Left lung (tissue), 10 donors: Measurements from ENCODE around the gene BHMT. TPM values are rescaled to one million over a fixed set of nuclear protein-coding genes. Genes with fewer than 3 reads are reported as not detected.
"Not testable (repeated sequence)": the region's sequence is repeated elsewhere in the genome, so short reads cannot be mapped to it uniquely, and the experiment has no call there.

Source experiments
- ATAC-seq: fragments of 200-7000 bp; cut with Tn5 transposase; one replicate; pipeline ENCODE4 v1.9.1; 2020; ENCODE audit warnings: moderate library complexity
- DNase-seq, 4 donors: peaks; one replicate each; pipeline ENCODE4 v3.0.0-alpha.2; 2013 to 2020
- H3K27ac ChIP-seq, 2 donors: fragments of 200-600 bp; sonication (generic) in 1 of 2; one replicate each; pipeline versions ENCODE4 v1.5.0 to v1.8.0; 2020 to 2021
- H3K27me3 ChIP-seq, 2 donors: fragments of 200-600 bp; sonication (generic) in 1 of 2; one replicate each; pipeline versions ENCODE4 v1.5.0 to v1.8.0; 2020 to 2021
- H3K36me3 ChIP-seq, 2 donors: fragments of 200-600 bp; sonication (generic) in 1 of 2; one replicate each; pipeline versions ENCODE4 v1.5.0 to v1.8.0; 2020 to 2021
- H3K4me1 ChIP-seq, 2 donors: fragments of 200-600 bp; one replicate each; pipeline ENCODE4 v1.8.0; 2021
- H3K4me3 ChIP-seq, 2 donors: fragments of 200-600 bp; sonication (generic) in 1 of 2; one replicate each; pipeline versions ENCODE4 v1.5.0 to v1.8.0; 2020 to 2021; ENCODE audit warnings: mild to moderate bottlenecking in 1 of 2
- H3K9me3 ChIP-seq, 2 donors: fragments of 200-600 bp; sonication (generic) in 1 of 2; one replicate each; pipeline versions ENCODE4 v1.5.0 to v1.8.0; 2020 to 2021
- intact Hi-C, 2 donors: fragments of 100-400 bp; cut with DNase I; formaldehyde crosslinking; loops; one replicate each; pipeline versions ENCODE4 v1.11.2 to v1.14.2; 2022
- polyA plus RNA-seq, 6 donors: library from polyadenylated mRNA; unstranded; fragments of 120-200 nt; gene quantifications; one replicate each; pipeline ENCODE4 v1.2.1, GENCODE V29; 2013; ENCODE audit not compliant: insufficient read length in 6 of 6
- total RNA-seq, 2 donors: library from RNA; stranded (reverse); fragmentation: NEBNext Ultra II Directional; extraction: Animal tissue kit (Norgen Biotek cat#: 25700); gene quantifications; one replicate each; pipeline ENCODE4 v1.2.1, GENCODE V29; 2021
- TF ChIP-seq, protein P1 (sequence below), 2 donors: fragments of 200-600 bp; sonication (generic) in 1 of 2; IDR thresholded peaks; one replicate each; pipeline versions ENCODE4 v1.5.0 to v1.8.0; 2021; ENCODE audit warnings: antibody characterized with exemption in 2 of 2
- donor health status: DM: no; HTN: yes; CAD: no.
- donor health status: DM: no; HTN: no; CAD: no.

The BHMT gene
- total and polyA plus RNA-seq, 8 donors = 0.16 to 2.1 (median 0.90) TPM; not detected in 1

DNA sequence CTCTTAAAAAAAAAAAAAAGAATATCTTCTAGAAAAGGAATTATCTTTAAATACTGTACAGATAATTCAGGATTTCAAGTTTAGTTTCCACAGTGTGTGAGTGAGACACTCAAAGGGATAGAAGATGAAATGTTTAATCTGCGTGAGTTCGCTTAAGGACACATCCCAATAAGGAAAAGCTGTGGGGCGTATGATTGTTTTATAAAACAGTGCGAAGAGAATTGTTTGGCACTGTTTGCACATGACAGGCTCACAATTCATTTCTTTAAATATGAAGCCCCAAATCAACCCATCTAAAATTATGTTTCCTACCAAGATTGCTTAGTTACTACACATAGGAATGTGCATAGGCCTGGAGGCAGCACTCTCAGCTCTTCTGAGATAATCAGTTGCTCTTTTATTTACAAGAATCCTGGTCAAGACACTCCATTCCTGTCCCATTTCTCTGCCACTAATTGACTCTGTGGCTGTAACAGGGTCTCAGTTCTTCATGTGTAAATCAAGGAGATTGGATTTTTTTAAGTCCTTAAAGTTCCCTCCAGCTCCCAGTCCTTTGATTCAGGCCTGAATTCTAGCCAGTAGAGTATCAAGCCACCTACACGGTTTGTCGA is 60.1 kb downstream of the BHMT start:
- Histone ChIP-seq H3K36me3 (no peaks in the 10 kb centered on the region), H3K27ac (no peak overlapping the region), H3K9me3 (no peaks in the 10 kb centered on the region), H3K4me3 (no peak overlapping the region), H3K27me3 (no peaks in the 10 kb centered on the region), H3K4me1 (no peaks in the 10 kb centered on the region)
- no peak for ATAC-seq
- TF ChIP-seq, protein P1, sequence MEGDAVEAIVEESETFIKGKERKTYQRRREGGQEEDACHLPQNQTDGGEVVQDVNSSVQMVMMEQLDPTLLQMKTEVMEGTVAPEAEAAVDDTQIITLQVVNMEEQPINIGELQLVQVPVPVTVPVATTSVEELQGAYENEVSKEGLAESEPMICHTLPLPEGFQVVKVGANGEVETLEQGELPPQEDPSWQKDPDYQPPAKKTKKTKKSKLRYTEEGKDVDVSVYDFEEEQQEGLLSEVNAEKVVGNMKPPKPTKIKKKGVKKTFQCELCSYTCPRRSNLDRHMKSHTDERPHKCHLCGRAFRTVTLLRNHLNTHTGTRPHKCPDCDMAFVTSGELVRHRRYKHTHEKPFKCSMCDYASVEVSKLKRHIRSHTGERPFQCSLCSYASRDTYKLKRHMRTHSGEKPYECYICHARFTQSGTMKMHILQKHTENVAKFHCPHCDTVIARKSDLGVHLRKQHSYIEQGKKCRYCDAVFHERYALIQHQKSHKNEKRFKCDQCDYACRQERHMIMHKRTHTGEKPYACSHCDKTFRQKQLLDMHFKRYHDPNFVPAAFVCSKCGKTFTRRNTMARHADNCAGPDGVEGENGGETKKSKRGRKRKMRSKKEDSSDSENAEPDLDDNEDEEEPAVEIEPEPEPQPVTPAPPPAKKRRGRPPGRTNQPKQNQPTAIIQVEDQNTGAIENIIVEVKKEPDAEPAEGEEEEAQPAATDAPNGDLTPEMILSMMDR (IDR thresholded peaks at IDR 0.05) = no peak
- DNase-seq = no peak
- intact Hi-C loops = no loop called here

DNA sequence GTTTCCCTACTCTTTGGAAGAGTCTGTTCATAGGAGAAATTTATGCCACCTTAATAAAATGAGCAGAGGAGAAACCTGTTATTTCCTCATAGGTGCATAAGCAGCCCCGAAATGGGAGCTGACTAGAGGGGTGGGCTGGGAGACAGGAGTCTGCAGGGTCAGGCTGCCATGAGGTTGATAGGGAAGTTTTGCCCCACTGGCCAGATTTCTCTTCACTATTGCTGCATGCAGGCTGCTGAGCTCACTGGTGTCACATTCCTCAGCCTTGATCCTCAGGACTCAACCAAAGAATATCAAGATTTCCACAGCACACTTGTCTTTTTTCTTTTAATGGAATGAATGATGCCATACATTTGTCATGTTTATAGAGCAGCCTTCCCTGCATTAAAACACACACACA is 60.7 kb downstream of the BHMT start:
- no peaks in the 10 kb centered on the region for H3K36me3 ChIP-seq
- H3K27me3 ChIP-seq = no peaks in the 10 kb centered on the region
- H3K27ac ChIP-seq = no peak overlapping the region
- DNase-seq (no peak), ATAC-seq (no peak)
- no peaks in the 10 kb centered on the region for H3K4me1 ChIP-seq
- intact Hi-C loops = no loop called here
- H3K9me3 ChIP-seq = no peaks in the 10 kb centered on the region
- no peak overlapping the region for H3K4me3 ChIP-seq
- TF ChIP-seq, protein P1 (IDR thresholded peaks at IDR 0.05) = no peak

- TF ChIP-seq, protein P1 (IDR thresholded peaks at IDR 0.05) = no peak
- ATAC-seq (peak; percentile 90), DNase-seq (peak in 1 of 4 donors; percentile 55)
These were observed 62.0 kb downstream of the BHMT start for GRCh38 chr5:79173626-79174025.

DNA sequence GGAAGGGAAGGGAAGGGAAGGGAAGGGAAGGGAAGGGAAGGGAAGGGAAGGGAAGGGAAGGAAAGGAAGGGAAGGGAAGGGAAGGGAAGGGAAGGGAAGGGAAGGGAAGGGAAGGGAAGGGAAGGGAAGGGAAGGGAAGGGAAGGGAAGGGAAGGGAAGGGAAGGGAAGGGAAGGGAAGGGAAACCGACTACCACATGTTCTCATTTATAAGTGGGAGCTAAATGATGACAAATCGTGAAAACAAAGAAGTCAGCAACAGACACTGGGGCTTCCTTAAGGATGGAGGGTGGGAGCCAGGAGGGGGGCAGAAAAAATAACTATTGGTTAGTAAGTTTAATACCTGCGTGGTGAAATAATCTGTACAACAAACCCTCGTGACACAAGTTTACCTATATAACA is 68.8 kb downstream of the BHMT start:
- H3K9me3 ChIP-seq, ATAC-seq, H3K4me1 ChIP-seq, H3K36me3 ChIP-seq, H3K4me3 ChIP-seq, H3K27ac ChIP-seq, intact Hi-C loops, H3K27me3 ChIP-seq, DNase-seq: not testable (repeated sequence)

More at GRCh38 chr5:79173626-79174025, 62.0 kb downstream of the BHMT start:
- Histone ChIP-seq H3K36me3 (no peaks in the 10 kb centered on the region), H3K4me1 (no peaks in the 10 kb centered on the region), H3K9me3 (no peaks in the 10 kb centered on the region), H3K4me3 (no peak overlapping the region), H3K27ac (no peak overlapping the region), H3K27me3 (no peaks in the 10 kb centered on the region)
- intact Hi-C loops = no loop called here

GRCh38 chr5:79181419-79182022 is 69.9 kb downstream of the BHMT start:
- Histone ChIP-seq H3K9me3 (no peaks in the 10 kb centered on the region), H3K27ac (no peak overlapping the region), H3K27me3 (no peaks in the 10 kb centered on the region), H3K36me3 (no peaks in the 10 kb centered on the region), H3K4me1 (no peaks in the 10 kb centered on the region), H3K4me3 (no peak overlapping the region)
- DNase-seq (peak in 1 of 4 donors; percentile 47), ATAC-seq (peak; percentile 46)
- TF ChIP-seq, protein P1 (IDR thresholded peaks at IDR 0.05) = no peak
- intact Hi-C loops = no loop called here

Other genes starting within 250 kb of the BHMT start
- gene ARSB, start 126.5 kb upstream of the BHMT start, total RNA-seq = 10 to 100 TPM; 20.2 to 26.0 TPM
- 10 to 100 TPM; 13.2 to 20.2 (median 16.3) TPM for gene ARSB, start 126.5 kb upstream of the BHMT start, polyA plus RNA-seq
- gene DMGDH, start 42.1 kb upstream of the BHMT start, total RNA-seq = 1 to 10 TPM in 1 of 2 donors, under 1 TPM in 1; 0.90 to 1.3 TPM
- gene DMGDH, start 42.1 kb upstream of the BHMT start, polyA plus RNA-seq = 1 to 10 TPM; 1.5 to 3.1 (median 1.7) TPM
- gene BHMT2, start 42.0 kb upstream of the BHMT start, total RNA-seq = 1 to 10 TPM; 2.9 to 4.8 TPM
- gene BHMT2, start 42.0 kb upstream of the BHMT start, polyA plus RNA-seq = 1 to 10 TPM; 1.8 to 2.4 (median 2.0) TPM
- 10 to 100 TPM in 1 of 2 donors, 1 to 10 TPM in 1; 6.2 to 11.4 TPM for gene JMY, start 124.3 kb downstream of the BHMT start, total RNA-seq
- gene JMY, start 124.3 kb downstream of the BHMT start, polyA plus RNA-seq = 10 to 100 TPM; 16.7 to 23.6 (median 18.6) TPM